GM06990 (cell line): ENCODE data around the gene ZNF382.

Experiments used
- DNase-seq: peaks from one replicate; pipeline ENCODE4 v3.0.0-alpha.2; 2011; ENCODE audit not compliant: insufficient read length; ENCODE audit errors: extremely low read depth
- H3K27me3 ChIP-seq: replicated peaks from 2 replicates; pipeline ENCODE4 v1.6.0; 2011; ENCODE audit warnings: low read length; ENCODE audit not compliant: control insufficient read depth, insufficient read depth
- H3K36me3 ChIP-seq: 2 replicates; pipeline ENCODE4 v1.5.1; 2011; ENCODE audit warnings: low read length; ENCODE audit not compliant: control insufficient read depth, insufficient read depth
- H3K4me3 ChIP-seq: replicated peaks from 2 replicates; pipeline ENCODE4 v1.5.1; 2011; ENCODE audit warnings: low read depth, mild to moderate bottlenecking, control low read depth, low read length
- CTCF ChIP-seq: IDR thresholded peaks from 2 replicates; pipeline ENCODE4 v1.5.1; 2011; ENCODE audit warnings: low read length, control low read depth, mild to moderate bottlenecking, inconsistent platforms; ENCODE audit not compliant: insufficient read depth, poor library complexity, severe bottlenecking

Gene ZNF382

GRCh38 chr19:36668646-36669045 lies 63.5 kb downstream of the ZNF382 start:
- Histone ChIP-seq H3K36me3 (no peaks in the 10 kb centered on the region), H3K4me3 (no peak overlapping the region), H3K27me3 (no peaks in the 10 kb centered on the region)
- no peak for TF ChIP-seq CTCF
- DNase-seq: no peak

DNA sequence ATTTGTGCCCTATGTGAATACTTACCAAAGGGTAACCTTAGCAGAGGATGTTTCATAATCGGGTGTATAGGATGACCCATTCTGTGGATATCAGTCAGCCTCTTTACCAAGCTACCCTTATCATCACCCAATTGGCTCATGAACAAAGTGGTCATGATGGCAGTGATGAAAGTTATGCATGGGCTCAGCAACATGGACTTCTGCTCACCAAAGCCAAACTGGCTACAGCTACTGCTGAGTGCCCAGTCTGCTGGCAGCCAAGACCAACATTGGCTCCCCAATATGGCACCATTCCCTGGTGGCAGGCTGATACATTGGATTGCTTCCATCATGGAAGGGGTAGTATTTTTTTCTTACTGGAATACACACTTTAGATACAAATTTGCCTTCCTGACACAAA lies 67.3 kb downstream of the ZNF382 start:
- DNase-seq: no peak
- no peak overlapping the region for H3K4me3 ChIP-seq
- H3K36me3 ChIP-seq: no peaks in the 10 kb centered on the region
- TF ChIP-seq CTCF: no peak
- H3K27me3 ChIP-seq: no peaks in the 10 kb centered on the region

GRCh38 chr19:36674201-36674600 lies 69.1 kb downstream of the ZNF382 start:
- Histone ChIP-seq H3K27me3 (no peaks in the 10 kb centered on the region), H3K4me3 (no peak overlapping the region), H3K36me3 (no peaks in the 10 kb centered on the region)
- no peak for DNase-seq
- TF ChIP-seq CTCF: no peak

GRCh38 chr19:36679455-36679854 lies 74.3 kb downstream of the ZNF382 start:
- no peak for TF ChIP-seq CTCF
- DNase-seq: no peak
- Histone ChIP-seq H3K4me3 (no peak overlapping the region), H3K36me3 (no peaks in the 10 kb centered on the region), H3K27me3 (no peaks in the 10 kb centered on the region)
